ENCODE data around the gene TCAF2. TPM values are rescaled to one million over a fixed set of nuclear protein-coding genes. Genes with fewer than 3 reads are reported as not detected.
"Not testable (repeated sequence)": the region's sequence is repeated elsewhere in the genome, so short reads cannot be mapped to it uniquely, and the experiment has no call there.

The TCAF2 gene
- total RNA-seq = 1 to 10 TPM; 1.9 to 3.4 (median 3.1) TPM

DNA sequence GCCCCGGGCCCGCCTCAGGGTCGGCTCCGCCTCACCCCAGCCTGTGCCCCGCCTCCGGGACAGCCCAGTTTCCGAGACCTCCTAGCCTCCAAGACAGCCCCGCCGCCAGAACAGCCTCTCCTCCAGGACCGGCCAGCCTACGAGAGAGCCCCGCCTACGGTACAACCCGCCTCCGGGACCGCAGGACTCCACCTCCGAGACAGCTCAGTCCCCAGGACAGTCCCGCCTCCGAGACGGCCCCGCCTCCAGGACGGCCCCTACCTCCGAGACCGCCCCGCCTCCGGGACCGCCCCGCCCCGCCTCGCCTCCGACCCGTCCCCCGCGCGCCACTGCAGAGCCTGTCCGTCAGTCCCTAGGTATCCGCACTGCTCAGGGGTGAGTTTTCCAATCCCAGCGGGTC is at the start of gene TCAF2:
Gene TCAF2 (plus strand): TSS at position 329 of the 400 bp plus-strand sequence.
- Histone ChIP-seq H3K4me3 (peak within 1 kb of the TSS in 1 of 2 donors; percentile 47), H3K27ac (peak within 1 kb of the TSS in 2 of 4 donors; percentile 53 to 62)
- not testable (repeated sequence) for H3K36me3 ChIP-seq, H3K9me3 ChIP-seq, H3K27me3 ChIP-seq, H3K4me1 ChIP-seq
- WGBS, 2 donors (ENCODE audit: low coverage in 1 of 2) = no CpG with 5 or more reads among the region's 38 CpGs
- peak; percentile 99 for ATAC-seq

DNA sequence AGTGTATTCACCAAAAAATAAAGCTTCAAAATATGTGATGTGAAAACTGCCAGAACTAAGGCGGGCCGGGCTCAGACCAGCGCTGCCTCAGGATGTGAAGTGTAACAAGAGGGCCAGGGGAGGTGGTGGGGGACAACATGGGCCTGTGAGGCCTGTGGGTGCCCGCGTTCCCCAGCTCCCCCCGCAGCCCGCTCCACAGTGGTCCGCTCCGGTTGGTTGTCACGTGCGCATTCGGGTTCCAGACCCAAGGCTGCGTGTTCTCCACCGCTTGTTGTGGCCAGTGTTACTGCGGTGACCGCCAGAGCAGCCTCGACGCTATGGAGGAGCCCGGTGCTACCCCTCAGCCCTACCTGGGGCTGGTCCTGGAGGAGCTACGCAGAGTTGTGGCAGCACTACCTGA is 49.3 kb upstream of the TCAF2 start, which contains the start of gene CTAGE15:
Gene CTAGE15 (plus strand): TSS at position 301 of the 400 bp plus-strand sequence. CDS start 17 bp downstream, at position 318.
- no CpG with 5 or more reads among the region's 20 CpGs for WGBS, 2 donors (ENCODE audit: low coverage in 1 of 2)
- not testable (repeated sequence) for ATAC-seq, H3K4me3 ChIP-seq, H3K27me3 ChIP-seq, H3K9me3 ChIP-seq, H3K4me1 ChIP-seq, H3K36me3 ChIP-seq, H3K27ac ChIP-seq

GRCh38 chr7:143588183-143588582 is 32.6 kb upstream of the TCAF2 start:
- WGBS, 2 donors (ENCODE audit: low coverage in 1 of 2) = 83% methylated on average over 2 of the region's 3 CpGs; no CpG with 5 or more reads in 1 of the 2 donors

GRCh38 chr7:143589897-143590296 is 30.9 kb upstream of the TCAF2 start:
- not testable (repeated sequence) for H3K36me3 ChIP-seq, H3K9me3 ChIP-seq, H3K4me3 ChIP-seq, H3K27me3 ChIP-seq, H3K4me1 ChIP-seq, H3K27ac ChIP-seq, ATAC-seq

More at GRCh38 chr7:143588183-143588582, 32.6 kb upstream of the TCAF2 start:
- not testable (repeated sequence) for H3K36me3 ChIP-seq, H3K27me3 ChIP-seq, H3K9me3 ChIP-seq, ATAC-seq, H3K4me1 ChIP-seq, H3K27ac ChIP-seq, H3K4me3 ChIP-seq

DNA sequence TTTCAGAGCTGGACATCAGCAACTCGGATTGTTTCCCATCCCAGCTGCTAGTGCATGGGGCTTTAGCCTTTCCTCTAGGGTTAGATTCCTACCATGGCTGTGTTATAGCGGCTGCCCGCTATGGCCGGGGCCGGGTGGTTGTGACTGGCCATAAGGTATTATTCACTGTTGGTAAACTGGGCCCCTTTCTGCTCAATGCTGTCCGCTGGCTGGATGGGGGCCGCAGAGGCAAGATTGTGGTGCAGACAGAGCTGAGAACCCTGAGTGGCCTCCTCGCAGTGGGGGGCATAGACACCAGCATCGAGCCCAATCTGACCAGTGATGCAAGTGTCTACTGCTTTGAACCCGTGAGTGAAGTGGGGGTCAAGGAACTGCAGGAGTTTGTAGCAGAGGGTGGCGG is 22.7 kb upstream of the TCAF2 start:
- H3K4me1 ChIP-seq, H3K36me3 ChIP-seq, H3K4me3 ChIP-seq, H3K27me3 ChIP-seq, ATAC-seq, H3K27ac ChIP-seq, H3K9me3 ChIP-seq: not testable (repeated sequence)
- no CpG with 5 or more reads among the region's 11 CpGs for WGBS, 2 donors (ENCODE audit: low coverage in 1 of 2)

GRCh38 chr7:143603549-143603948 is 17.2 kb upstream of the TCAF2 start:
- no CpG with 5 or more reads among the region's 2 CpGs for WGBS, 2 donors (ENCODE audit: low coverage in 1 of 2)
- not testable (repeated sequence) for H3K36me3 ChIP-seq, H3K4me3 ChIP-seq, H3K27me3 ChIP-seq, H3K9me3 ChIP-seq, ATAC-seq, H3K27ac ChIP-seq, H3K4me1 ChIP-seq

DNA sequence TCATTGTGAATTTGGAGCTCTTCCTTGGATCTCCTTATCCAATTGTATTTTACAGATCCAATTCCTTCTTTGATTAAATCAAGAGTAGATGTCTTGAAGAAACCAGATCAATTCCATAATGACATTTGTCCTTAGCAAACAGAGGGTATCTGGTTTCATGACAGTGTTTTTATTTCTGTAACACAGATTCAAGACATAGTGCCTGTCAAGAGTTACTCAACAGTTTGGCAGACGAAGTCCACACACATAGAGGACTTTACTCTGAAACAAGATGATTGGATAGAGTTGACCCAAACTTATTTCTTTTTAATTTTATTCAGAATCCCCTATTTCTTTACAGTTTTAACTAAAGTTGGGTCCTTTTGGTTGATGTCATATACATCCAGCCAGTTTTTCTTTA is 14.7 kb upstream of the TCAF2 start:
- not testable (repeated sequence) for H3K9me3 ChIP-seq, H3K27me3 ChIP-seq, ATAC-seq, H3K4me3 ChIP-seq, H3K27ac ChIP-seq, H3K36me3 ChIP-seq, H3K4me1 ChIP-seq
- WGBS, 2 donors (ENCODE audit: low coverage in 1 of 2) = no CpG with 5 or more reads among the region's 1 CpG

DNA sequence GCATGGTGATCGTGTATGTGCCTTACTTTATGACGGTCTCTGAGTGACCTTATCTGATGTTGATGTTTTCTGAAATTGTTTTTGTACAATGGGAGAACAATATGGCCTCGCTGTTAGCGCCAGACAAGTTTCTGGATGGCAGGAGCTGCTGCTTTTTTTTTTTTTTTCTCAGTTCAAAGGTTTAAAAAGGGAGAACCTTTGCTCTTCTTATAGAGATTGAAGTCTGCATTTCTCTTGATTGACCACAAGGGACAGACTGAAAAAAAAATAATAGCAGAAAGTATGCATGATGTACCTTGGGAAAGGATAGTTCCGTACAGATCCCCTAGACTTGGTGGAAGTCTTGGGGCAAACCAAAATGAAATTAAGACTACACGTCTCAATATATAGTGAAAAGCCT is 5.2 kb upstream of the TCAF2 start:
- H3K27ac ChIP-seq, ATAC-seq, H3K4me3 ChIP-seq, H3K4me1 ChIP-seq, H3K36me3 ChIP-seq, H3K27me3 ChIP-seq: not testable (repeated sequence)
- WGBS, 2 donors (ENCODE audit: low coverage in 1 of 2) = 100% methylated on average over 1 of the region's 6 CpGs; no CpG with 5 or more reads in 1 of the 2 donors
- peaks cover 0 to 11% (median 0%) of the 10 kb centered on the region in 3 donors for H3K9me3 ChIP-seq

DNA sequence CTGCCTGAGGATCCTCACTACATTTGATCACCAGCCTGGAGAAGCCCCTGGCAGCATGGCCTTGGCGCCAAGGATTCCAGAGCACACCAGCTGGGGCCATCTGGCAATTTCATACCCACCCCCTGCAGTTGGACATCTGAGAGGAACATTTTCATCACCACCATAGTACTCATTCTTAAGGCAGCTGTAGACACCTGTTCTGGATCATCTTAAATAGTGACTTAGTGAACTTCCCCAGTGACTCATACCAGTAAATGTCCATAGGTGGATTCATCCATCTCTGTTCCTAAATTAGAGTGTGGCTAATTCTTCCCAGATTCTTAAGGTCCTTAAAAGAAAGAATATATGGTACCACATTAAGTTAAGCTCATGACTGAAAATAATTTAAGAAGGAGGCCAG is 3.6 kb upstream of the TCAF2 start:
- ATAC-seq, H3K27me3 ChIP-seq, H3K4me1 ChIP-seq, H3K9me3 ChIP-seq, H3K4me3 ChIP-seq, H3K36me3 ChIP-seq, H3K27ac ChIP-seq: not testable (repeated sequence)
- no CpG with 5 or more reads among the region's 1 CpG for WGBS, 2 donors (ENCODE audit: low coverage in 1 of 2)

GRCh38 chr7:143620058-143620457 is 716 bp upstream of the TCAF2 start:
- no CpG with 5 or more reads among the region's 23 CpGs for WGBS, 2 donors (ENCODE audit: low coverage in 1 of 2)
- H3K9me3 ChIP-seq, H3K36me3 ChIP-seq, H3K27me3 ChIP-seq, H3K4me1 ChIP-seq, H3K27ac ChIP-seq: not testable (repeated sequence)
- H3K4me3 ChIP-seq = peak overlapping the region in 1 of 2 donors; percentile 41
- peak; percentile 68 for ATAC-seq
- TF ChIP-seq, protein P1, sequence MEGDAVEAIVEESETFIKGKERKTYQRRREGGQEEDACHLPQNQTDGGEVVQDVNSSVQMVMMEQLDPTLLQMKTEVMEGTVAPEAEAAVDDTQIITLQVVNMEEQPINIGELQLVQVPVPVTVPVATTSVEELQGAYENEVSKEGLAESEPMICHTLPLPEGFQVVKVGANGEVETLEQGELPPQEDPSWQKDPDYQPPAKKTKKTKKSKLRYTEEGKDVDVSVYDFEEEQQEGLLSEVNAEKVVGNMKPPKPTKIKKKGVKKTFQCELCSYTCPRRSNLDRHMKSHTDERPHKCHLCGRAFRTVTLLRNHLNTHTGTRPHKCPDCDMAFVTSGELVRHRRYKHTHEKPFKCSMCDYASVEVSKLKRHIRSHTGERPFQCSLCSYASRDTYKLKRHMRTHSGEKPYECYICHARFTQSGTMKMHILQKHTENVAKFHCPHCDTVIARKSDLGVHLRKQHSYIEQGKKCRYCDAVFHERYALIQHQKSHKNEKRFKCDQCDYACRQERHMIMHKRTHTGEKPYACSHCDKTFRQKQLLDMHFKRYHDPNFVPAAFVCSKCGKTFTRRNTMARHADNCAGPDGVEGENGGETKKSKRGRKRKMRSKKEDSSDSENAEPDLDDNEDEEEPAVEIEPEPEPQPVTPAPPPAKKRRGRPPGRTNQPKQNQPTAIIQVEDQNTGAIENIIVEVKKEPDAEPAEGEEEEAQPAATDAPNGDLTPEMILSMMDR (IDR thresholded peaks at IDR 0.05) = peak in 2 of 4 experiments; percentile 13 to 50

- not testable (repeated sequence) for H3K36me3 ChIP-seq, H3K4me1 ChIP-seq, H3K27me3 ChIP-seq, H3K27ac ChIP-seq, H3K9me3 ChIP-seq
- H3K4me3 ChIP-seq = peak overlapping the region in 1 of 2 donors; percentile 47
- WGBS, 2 donors (ENCODE audit: low coverage in 1 of 2) = no CpG with 5 or more reads among the region's 16 CpGs
- peak; percentile 3 for ATAC-seq
These were observed 401 bp downstream of the TCAF2 start for GRCh38 chr7:143621175-143621574.

GRCh38 chr7:143622130-143622529 is 1.4 kb downstream of the TCAF2 start:
- no CpG with 5 or more reads among the region's 17 CpGs for WGBS, 2 donors (ENCODE audit: low coverage in 1 of 2)
- not testable (repeated sequence) for ATAC-seq

DNA sequence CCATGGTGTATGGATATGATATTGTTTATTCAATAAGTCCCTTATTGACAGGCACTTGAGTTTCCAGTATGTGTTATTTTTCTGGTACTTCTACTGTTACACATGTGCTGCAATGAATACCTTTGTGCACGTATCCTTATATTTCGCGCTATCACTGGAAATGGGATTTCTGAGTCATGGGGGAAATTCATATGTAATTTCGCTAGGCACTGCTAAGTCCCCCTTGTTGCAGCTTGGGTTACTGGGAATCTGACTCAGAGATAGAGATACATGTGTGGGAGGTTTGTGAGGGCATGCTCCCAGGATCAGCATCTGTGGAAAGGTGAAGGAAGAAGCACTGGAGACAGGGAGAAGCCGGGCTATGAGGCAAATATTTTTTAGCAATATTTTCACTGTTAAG is 9.9 kb downstream of the TCAF2 start:
- H3K36me3 ChIP-seq, H3K4me3 ChIP-seq, H3K27ac ChIP-seq, H3K4me1 ChIP-seq, H3K9me3 ChIP-seq, ATAC-seq, H3K27me3 ChIP-seq: not testable (repeated sequence)
- WGBS, 2 donors (ENCODE audit: low coverage in 1 of 2) = no CpG with 5 or more reads among the region's 5 CpGs

More at GRCh38 chr7:143622130-143622529, 1.4 kb downstream of the TCAF2 start:
- H3K27ac ChIP-seq, H3K4me3 ChIP-seq, H3K9me3 ChIP-seq, H3K36me3 ChIP-seq, H3K4me1 ChIP-seq, H3K27me3 ChIP-seq: not testable (repeated sequence)

All from gastroesophageal sphincter (tissue), 4 donors.